Glutamatergic neuron (in vitro differentiated cells): Measurements from ENCODE around the gene EXOC8. TPM values are rescaled to one million over a fixed set of nuclear protein-coding genes. Genes with fewer than 3 reads are reported as not detected.
"Not testable (repeated sequence)": the region's sequence is repeated elsewhere in the genome, so short reads cannot be mapped to it uniquely, and the experiment has no call there.

Source experiments
- DNase-seq: peaks from one replicate; pipeline ENCODE4 v3.0.0; 2022
- H3K27ac Mint-ChIP-seq: one replicate; pipeline ENCODE4 v1.8.0; 2020; ENCODE audit warnings: mild to moderate bottlenecking, mixed read lengths, inconsistent platforms; ENCODE audit not compliant: unreplicated experiment
- H3K27me3 Mint-ChIP-seq: one replicate; pipeline ENCODE4 v1.8.0; 2020; ENCODE audit warnings: mild to moderate bottlenecking, moderate library complexity, mixed read lengths, inconsistent platforms; ENCODE audit not compliant: unreplicated experiment
- H3K36me3 Mint-ChIP-seq: one replicate; pipeline ENCODE4 v1.8.0; 2020; ENCODE audit warnings: mild to moderate bottlenecking, mixed read lengths, inconsistent platforms; ENCODE audit not compliant: unreplicated experiment
- H3K4me1 Mint-ChIP-seq: one replicate; pipeline ENCODE4 v1.8.0; 2020; ENCODE audit warnings: mild to moderate bottlenecking, low read depth, mixed read lengths, inconsistent platforms; ENCODE audit not compliant: unreplicated experiment
- H3K4me3 Mint-ChIP-seq: one replicate; pipeline ENCODE4 v1.8.0; 2020; ENCODE audit warnings: mild to moderate bottlenecking, mixed read lengths, inconsistent platforms; ENCODE audit not compliant: unreplicated experiment
- H3K9me3 Mint-ChIP-seq: one replicate; pipeline ENCODE4 v1.8.0; 2020; ENCODE audit warnings: mild to moderate bottlenecking, moderate library complexity, mixed read lengths, inconsistent platforms; ENCODE audit not compliant: unreplicated experiment
- CTCF ChIP-seq: fragments of 200-600 bp; sonication (generic); IDR thresholded peaks from one replicate; pipeline ENCODE4 v1.5.0; 2021; ENCODE audit not compliant: partially characterized antibody, unreplicated experiment
- total RNA-seq: library from RNA; stranded (reverse); fragmentation: NEBNext Ultra II Directional; extraction: Animal tissue kit (Norgen Biotek cat#: 25700); gene quantifications from one replicate; pipeline ENCODE4 v1.2.1, GENCODE V29; 2021; ENCODE audit not compliant: unreplicated experiment

Gene EXOC8
- total RNA-seq, 1 donor from 2014 or later = 11.4 TPM

GRCh38 chr1:231354330-231355020, 16.8 kb upstream of the EXOC8 start:
- Mint-ChIP-seq H3K36me3 (no peaks in the 10 kb centered on the region), H3K27me3 (no peaks in the 10 kb centered on the region), H3K4me3 (no peak overlapping the region), H3K9me3 (no peaks in the 10 kb centered on the region), H3K4me1 (no peaks in the 10 kb centered on the region), H3K27ac (no peak overlapping the region)
- DNase-seq = no peak
- no peak for TF ChIP-seq CTCF

- Mint-ChIP-seq H3K27me3 (no peaks in the 10 kb centered on the region), H3K36me3 (no peaks in the 10 kb centered on the region), H3K4me3 (no peak overlapping the region), H3K27ac (no peak overlapping the region), H3K4me1 (no peaks in the 10 kb centered on the region), H3K9me3 (no peaks in the 10 kb centered on the region)
- no peak for DNase-seq
- TF ChIP-seq CTCF = no peak
Measured at GRCh38 chr1:231353086-231353485, 15.4 kb upstream of the EXOC8 start.

- Mint-ChIP-seq H3K9me3 (no peaks in the 10 kb centered on the region), H3K36me3 (no peaks in the 10 kb centered on the region), H3K27me3 (no peaks in the 10 kb centered on the region), H3K4me1 (no peaks in the 10 kb centered on the region), H3K27ac (no peak overlapping the region), H3K4me3 (no peak overlapping the region)
- no peak for TF ChIP-seq CTCF
- no peak for DNase-seq
Measured at GRCh38 chr1:231351816-231352215, 14.2 kb upstream of the EXOC8 start.

GRCh38 chr1:231348856-231349255, 11.2 kb upstream of the EXOC8 start:
- not testable (repeated sequence) for H3K36me3 Mint-ChIP-seq

GRCh38 chr1:231348442-231348841, 10.8 kb upstream of the EXOC8 start:
- H3K36me3 Mint-ChIP-seq = no peaks in the 10 kb centered on the region
- TF ChIP-seq CTCF = no peak
- no peak overlapping the region for H3K4me3 Mint-ChIP-seq
- no peaks in the 10 kb centered on the region for H3K4me1 Mint-ChIP-seq
- no peaks in the 10 kb centered on the region for H3K9me3 Mint-ChIP-seq
- H3K27ac Mint-ChIP-seq = no peak overlapping the region
- DNase-seq = no peak
- H3K27me3 Mint-ChIP-seq = no peaks in the 10 kb centered on the region

More at GRCh38 chr1:231348856-231349255, 11.2 kb upstream of the EXOC8 start:
- not testable (repeated sequence) for H3K9me3 Mint-ChIP-seq, H3K27me3 Mint-ChIP-seq, H3K27ac Mint-ChIP-seq, H3K4me3 Mint-ChIP-seq, H3K4me1 Mint-ChIP-seq, DNase-seq
